CD4-positive, alpha-beta memory T cell (primary cell): ENCODE measurements around the gene KCTD15. TPM values are rescaled to one million over a fixed set of nuclear protein-coding genes. Genes with fewer than 3 reads are reported as not detected.
A peak's percentile ranks its signal among the peaks of the same experiment; 100 is the strongest.

Source experiments
- CTCF ChIA-PET: fragments of 350-600 bp; sonication (Branson Sonifier 250); formaldehyde crosslinking; loops from one replicate; lab custom pipeline; 2021; ENCODE audit warnings: inconsistent platforms; ENCODE audit not compliant: partially characterized antibody; lab: Charles Lee
- POLR2A ChIA-PET: fragments of 350-600 bp; sonication (Branson Sonifier 250); formaldehyde crosslinking; loops from one replicate; lab custom pipeline; 2021; ENCODE audit not compliant: partially characterized antibody; lab: Charles Lee
- DNase-seq, 5 donors: peaks; one replicate each; pipeline versions ENCODE4 v3.0.0 to v3.0.0-alpha.2; 2020 to 2022; ENCODE audit warnings: mixed read lengths in 1 of 5
- H3K27ac ChIP-seq: one replicate; pipeline ENCODE4 v1.7.0; 2013; ENCODE audit warnings: low read depth, low read length
- H3K27me3 ChIP-seq: 2 replicates; pipeline ENCODE4 v1.7.0; 2013; ENCODE audit warnings: mild to moderate bottlenecking, low read length, moderate library complexity; ENCODE audit not compliant: insufficient read depth
- H3K36me3 ChIP-seq: 2 replicates; pipeline ENCODE4 v1.7.0; 2013; ENCODE audit warnings: mild to moderate bottlenecking, low read length, moderate library complexity; ENCODE audit not compliant: insufficient read depth
- H3K4me1 ChIP-seq: 2 replicates; pipeline ENCODE4 v1.7.0; 2013; ENCODE audit warnings: mild to moderate bottlenecking, low read length, moderate library complexity; ENCODE audit not compliant: insufficient read depth
- H3K4me3 ChIP-seq, 2 donors: one replicate each; pipeline ENCODE4 v1.7.0; 2013; ENCODE audit warnings: low read length in 2 of 2, mild to moderate bottlenecking in 1 of 2
- H3K9me3 ChIP-seq, 2 donors: one replicate each; pipeline ENCODE4 v1.7.0; 2013; ENCODE audit warnings: low read length in 2 of 2, control low read depth in 1 of 2; ENCODE audit not compliant: control insufficient read depth in 1 of 2
- H3K27ac Mint-ChIP-seq, 7 donors: one replicate each; pipeline ENCODE4 v1.8.0; 2020 to 2021; ENCODE audit warnings: mixed read lengths in 7 of 7, mild to moderate bottlenecking in 6 of 7, inconsistent platforms in 3 of 7, moderate library complexity in 3 of 7
- H3K27me3 Mint-ChIP-seq, 2 donors: one replicate each; pipeline ENCODE4 v1.8.0; 2020 to 2021; ENCODE audit warnings: mixed read lengths in 2 of 2
- H3K36me3 Mint-ChIP-seq, 2 donors: one replicate each; pipeline ENCODE4 v1.8.0; 2020 to 2021; ENCODE audit warnings: mixed read lengths in 2 of 2, inconsistent platforms in 1 of 2, mild to moderate bottlenecking in 1 of 2
- H3K4me1 Mint-ChIP-seq, 4 donors: one replicate each; pipeline ENCODE4 v1.8.0; 2020 to 2021; ENCODE audit warnings: mixed read lengths in 4 of 4, mild to moderate bottlenecking in 1 of 4
- H3K4me3 Mint-ChIP-seq, 8 donors: one replicate each; pipeline ENCODE4 v1.8.0; 2020 to 2021; ENCODE audit warnings: mixed read lengths in 8 of 8, mild to moderate bottlenecking in 7 of 8, moderate library complexity in 6 of 8, inconsistent platforms in 3 of 8
- H3K9me3 Mint-ChIP-seq, 8 donors: one replicate each; pipeline ENCODE4 v1.8.0; 2020 to 2021; ENCODE audit warnings: mixed read lengths in 8 of 8, mild to moderate bottlenecking in 5 of 8, inconsistent platforms in 3 of 8, moderate library complexity in 1 of 8
- intact Hi-C: fragments of 100-400 bp; cut with micrococcal nuclease; formaldehyde crosslinking; loops from one replicate; pipeline ENCODE4 v1.15.1; 2023
- polyA plus RNA-seq, 2 donors: library from polyadenylated mRNA; unstranded; fragments of 300-500 nt; fragmentation: Illumina TruSeq; gene quantifications; one replicate each; pipeline ENCODE4 v1.2.3, GENCODE V29; 2021
- total RNA-seq, 2 experiments: library from RNA; stranded (reverse); gene quantifications; one replicate each; pipeline ENCODE4 v1.2.3, GENCODE V29; 2021

The KCTD15 gene
- total and polyA plus RNA-seq, 4 experiments from 2014 or later, result 0.68 to 11.0 (median 5.8) TPM

DNA sequence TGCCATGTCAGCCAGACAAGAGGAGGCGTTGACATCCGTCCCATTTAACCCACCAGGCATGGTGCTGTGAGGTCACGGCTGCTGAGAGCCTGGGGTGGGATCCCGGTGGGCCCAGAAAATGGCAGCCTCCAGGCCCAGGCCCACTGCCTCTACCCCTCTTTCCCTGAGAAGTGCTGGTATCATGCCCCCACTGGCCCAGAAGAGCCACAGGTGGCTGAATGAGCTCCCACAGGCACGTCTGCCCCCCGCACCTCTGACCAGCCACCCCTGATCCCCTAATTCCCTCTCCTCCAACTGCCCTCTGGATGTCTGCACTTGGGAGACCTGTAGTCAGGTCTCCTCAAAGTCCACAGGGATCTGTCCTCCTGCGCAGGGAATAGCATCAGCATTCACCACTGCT, 37.3 kb upstream of the KCTD15 start:
- Histone ChIP-seq H3K4me3 (no peak overlapping the region), H3K9me3 (no peaks in the 10 kb centered on the region), H3K27me3 (no peaks in the 10 kb centered on the region), H3K36me3 (no peaks in the 10 kb centered on the region), H3K27ac (no peak overlapping the region), H3K4me1 (no peaks in the 10 kb centered on the region)
- no peak overlapping the region for H3K4me3 Mint-ChIP-seq
- H3K36me3 Mint-ChIP-seq, result no peaks in the 10 kb centered on the region
- H3K9me3 Mint-ChIP-seq, result peaks cover 0 to 4% (median 0%) of the 10 kb centered on the region in 8 donors
- ChIA-PET POLR2A (no interaction called here), CTCF (no interaction called here)
- no peak overlapping the region for H3K27ac Mint-ChIP-seq
- intact Hi-C loops, result no loop called here
- H3K4me1 Mint-ChIP-seq, result no peaks in the 10 kb centered on the region
- H3K27me3 Mint-ChIP-seq, result peaks cover 0 to 6% of the 10 kb centered on the region in 2 donors
- DNase-seq, result no peak

DNA sequence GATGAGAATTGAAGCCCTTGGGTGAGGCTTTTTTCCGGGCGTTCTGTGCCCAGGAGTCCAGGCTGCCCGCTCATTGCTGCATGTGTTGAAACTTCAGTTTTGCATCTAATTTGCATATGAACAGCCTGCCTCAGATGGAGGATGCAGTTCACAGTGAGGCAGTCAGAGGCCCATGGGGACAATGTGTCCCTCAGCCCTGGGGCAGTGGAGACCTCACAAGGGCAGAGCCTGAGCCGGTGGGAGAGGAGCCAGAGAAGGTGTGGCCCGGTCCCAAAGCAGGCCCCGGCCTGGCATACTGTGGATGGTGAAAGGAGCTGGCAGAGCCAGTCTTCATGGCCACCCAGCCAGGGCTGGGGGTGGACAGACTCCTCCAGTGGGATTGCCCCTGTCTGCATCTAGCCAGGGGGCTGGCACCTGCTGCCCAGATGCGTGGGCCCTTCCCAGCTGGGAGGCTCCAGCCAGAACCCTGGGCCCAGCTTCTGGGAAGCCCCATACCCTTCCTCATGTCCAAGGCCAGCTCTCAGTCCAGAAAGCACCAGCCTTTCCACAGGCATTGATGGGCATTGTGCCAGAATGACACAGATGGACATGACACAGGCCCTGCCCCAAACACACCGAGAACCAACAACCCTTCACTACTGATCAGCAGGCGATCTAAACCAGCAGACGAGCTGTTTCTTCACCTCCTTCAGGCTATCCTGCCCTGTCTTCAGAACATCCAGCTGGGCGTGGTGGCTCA, 32.9 kb upstream of the KCTD15 start:
- no peak for DNase-seq
- Mint-ChIP-seq H3K27ac (no peak overlapping the region), H3K4me1 (no peaks in the 10 kb centered on the region), H3K27me3 (peaks cover 1 to 10% of the 10 kb centered on the region in 2 donors), H3K9me3 (peaks cover 0 to 4% (median 0%) of the 10 kb centered on the region in 8 donors), H3K36me3 (no peaks in the 10 kb centered on the region), H3K4me3 (no peak overlapping the region)
- intact Hi-C loops, result no loop called here
- H3K36me3 ChIP-seq, result no peaks in the 10 kb centered on the region
- ChIA-PET POLR2A (no interaction called here), CTCF (interaction anchor here (1.4 kb wide), 1 partner anchor 14 kb away, joined by 6 read pairs; no protein-coding TSS in a partner anchor)
- no peak overlapping the region for H3K27ac ChIP-seq
- no peak overlapping the region for H3K4me3 ChIP-seq
- no peaks in the 10 kb centered on the region for H3K27me3 ChIP-seq
- no peaks in the 10 kb centered on the region for H3K9me3 ChIP-seq
- H3K4me1 ChIP-seq, result no peaks in the 10 kb centered on the region

- no peaks in the 10 kb centered on the region for H3K4me1 ChIP-seq
- Mint-ChIP-seq H3K27ac (no peak overlapping the region), H3K36me3 (no peaks in the 10 kb centered on the region), H3K9me3 (peaks cover 0 to 4% (median 0%) of the 10 kb centered on the region in 8 donors), H3K4me1 (no peaks in the 10 kb centered on the region), H3K27me3 (peaks cover 8 to 19% of the 10 kb centered on the region in 2 donors), H3K4me3 (no peak overlapping the region)
- no peak overlapping the region for H3K4me3 ChIP-seq
- H3K36me3 ChIP-seq, result no peaks in the 10 kb centered on the region
- intact Hi-C loops, result no loop called here
- no peak overlapping the region for H3K27ac ChIP-seq
- no peak for DNase-seq
- ChIA-PET CTCF (no interaction called here), POLR2A (no interaction called here)
- no peaks in the 10 kb centered on the region for H3K9me3 ChIP-seq
- no peaks in the 10 kb centered on the region for H3K27me3 ChIP-seq
These were observed 30.0 kb upstream of the KCTD15 start for GRCh38 chr19:33766623-33767022.

DNA sequence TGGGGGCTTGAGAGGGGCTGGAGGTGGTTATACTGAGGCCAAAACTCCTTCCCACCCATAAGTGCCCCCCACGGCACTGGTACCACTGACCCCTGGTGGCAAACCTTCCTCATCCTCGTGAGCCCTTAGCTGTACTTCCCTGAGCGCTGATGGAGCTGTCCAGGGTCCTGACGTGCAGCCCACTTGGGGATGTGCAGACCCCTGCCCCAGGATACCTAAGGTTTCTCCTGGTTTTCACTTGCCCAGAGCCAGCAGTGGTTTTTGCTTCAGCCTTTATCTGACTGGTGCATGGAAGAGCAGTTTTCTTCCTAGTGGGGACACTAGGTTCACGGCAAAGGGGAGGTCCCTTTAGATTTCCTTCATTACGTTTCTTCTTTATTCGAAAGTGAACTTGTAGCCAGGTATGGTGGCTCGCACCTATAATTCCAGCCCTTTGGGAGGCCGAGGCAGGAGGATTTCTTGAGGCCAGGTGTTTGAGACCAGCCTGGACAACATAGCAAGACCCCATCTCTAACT, 28.7 kb upstream of the KCTD15 start:
- DNase-seq, result no peak
- ChIA-PET POLR2A (no interaction called here), CTCF (interaction anchor here (0.9 to 4.4 kb wide), 5 partner anchors 11 to 352 kb away, joined by 3 to 62 read pairs (median 14); no protein-coding TSS in a partner anchor)
- H3K27ac ChIP-seq, result no peak overlapping the region
- Mint-ChIP-seq H3K4me1 (no peaks in the 10 kb centered on the region), H3K27me3 (peaks cover 10 to 19% of the 10 kb centered on the region in 2 donors), H3K36me3 (no peaks in the 10 kb centered on the region), H3K4me3 (no peak overlapping the region), H3K27ac (no peak overlapping the region), H3K9me3 (peaks cover 0 to 2% (median 0%) of the 10 kb centered on the region in 8 donors)
- H3K27me3 ChIP-seq, result no peaks in the 10 kb centered on the region
- no peaks in the 10 kb centered on the region for H3K4me1 ChIP-seq
- no peak overlapping the region for H3K4me3 ChIP-seq
- H3K9me3 ChIP-seq, result no peaks in the 10 kb centered on the region
- no peaks in the 10 kb centered on the region for H3K36me3 ChIP-seq
- intact Hi-C loops, result no loop called here

DNA sequence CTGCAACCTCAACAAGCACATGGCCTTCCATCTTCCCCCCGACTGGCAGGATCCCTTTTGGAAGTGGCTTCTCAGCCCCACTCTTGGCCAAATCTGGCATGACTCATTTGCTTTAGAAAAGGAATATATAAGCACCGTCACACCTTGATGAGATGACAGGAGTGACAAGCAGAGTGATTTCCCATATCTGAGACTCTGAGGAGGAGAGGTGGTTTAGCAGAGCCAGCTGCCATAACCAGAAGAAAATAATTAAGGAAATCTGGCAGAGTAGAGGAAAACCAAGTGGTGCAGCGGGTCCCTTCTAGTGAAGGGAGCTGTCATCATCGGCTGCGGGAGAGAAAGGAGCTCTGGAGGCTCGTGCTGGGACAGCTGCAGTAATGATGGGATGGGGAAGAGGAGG, 27.5 kb upstream of the KCTD15 start:
- H3K4me3 Mint-ChIP-seq, result no peak overlapping the region
- intact Hi-C loops, result no loop called here
- H3K36me3 Mint-ChIP-seq, result no peaks in the 10 kb centered on the region
- H3K27me3 Mint-ChIP-seq, result peaks cover 10 to 19% of the 10 kb centered on the region in 2 donors
- POLR2A ChIA-PET, result no interaction called here
- H3K4me1 ChIP-seq, result no peaks in the 10 kb centered on the region
- no peak overlapping the region for H3K4me3 ChIP-seq
- H3K9me3 ChIP-seq, result no peaks in the 10 kb centered on the region
- H3K4me1 Mint-ChIP-seq, result no peaks in the 10 kb centered on the region
- H3K9me3 Mint-ChIP-seq, result peaks cover 0 to 2% (median 0%) of the 10 kb centered on the region in 8 donors
- no peak for DNase-seq
- CTCF ChIA-PET, result interaction anchor here (0.6 to 4.4 kb wide), 5 partner anchors 9 to 397 kb away, joined by 3 to 62 read pairs (median 14); no protein-coding TSS in a partner anchor
- no peak overlapping the region for H3K27ac ChIP-seq
- no peak overlapping the region for H3K27ac Mint-ChIP-seq
- no peaks in the 10 kb centered on the region for H3K27me3 ChIP-seq
- no peaks in the 10 kb centered on the region for H3K36me3 ChIP-seq

GRCh38 chr19:33770107-33770506, 26.6 kb upstream of the KCTD15 start:
- H3K9me3 ChIP-seq, result no peaks in the 10 kb centered on the region
- H3K27ac Mint-ChIP-seq, result no peak overlapping the region
- intact Hi-C loops, result no loop called here
- no peak for DNase-seq
- H3K27me3 Mint-ChIP-seq, result peaks cover 10 to 17% of the 10 kb centered on the region in 2 donors
- H3K4me1 ChIP-seq, result no peaks in the 10 kb centered on the region
- no peak overlapping the region for H3K27ac ChIP-seq
- no peak overlapping the region for H3K4me3 Mint-ChIP-seq
- H3K9me3 Mint-ChIP-seq, result no peaks in the 10 kb centered on the region
- H3K36me3 ChIP-seq, result no peaks in the 10 kb centered on the region
- H3K4me3 ChIP-seq, result no peak overlapping the region
- CTCF ChIA-PET, result interaction anchor here (2.8 to 4.4 kb wide), 2 partner anchors 338 to 354 kb away, joined by 14 to 62 read pairs; no protein-coding TSS in a partner anchor
- H3K36me3 Mint-ChIP-seq, result no peaks in the 10 kb centered on the region
- H3K4me1 Mint-ChIP-seq, result no peaks in the 10 kb centered on the region
- no peaks in the 10 kb centered on the region for H3K27me3 ChIP-seq
- POLR2A ChIA-PET, result no interaction called here

GRCh38 chr19:33771384-33772101, 25.1 kb upstream of the KCTD15 start:
- Mint-ChIP-seq H3K27me3 (peaks cover 10 to 21% of the 10 kb centered on the region in 2 donors), H3K36me3 (no peaks in the 10 kb centered on the region), H3K9me3 (no peaks in the 10 kb centered on the region), H3K4me1 (peaks cover 0 to 6% (median 0%) of the 10 kb centered on the region in 4 donors), H3K4me3 (no peak overlapping the region), H3K27ac (no peak overlapping the region)
- intact Hi-C loops, result loop anchor here (1.0 kb wide), 1 partner anchor 536 kb away; no protein-coding TSS in a partner anchor
- Histone ChIP-seq H3K27ac (no peak overlapping the region), H3K9me3 (no peaks in the 10 kb centered on the region), H3K4me1 (no peaks in the 10 kb centered on the region), H3K4me3 (no peak overlapping the region), H3K27me3 (no peaks in the 10 kb centered on the region), H3K36me3 (no peaks in the 10 kb centered on the region)
- POLR2A ChIA-PET, result no interaction called here
- DNase-seq, result peak; percentile 53 to 59 (median 57)
- CTCF ChIA-PET, result interaction anchor here (0.7 to 4.4 kb wide), 7 partner anchors 10 to 647 kb away, joined by 3 to 62 read pairs (median 3); no protein-coding TSS in a partner anchor
